Motor neuron (in vitro differentiated cells): ENCODE measurements around the gene ZNG1F. TPM values are rescaled to one million over a fixed set of nuclear protein-coding genes. Genes with fewer than 3 reads are reported as not detected.
"Not testable (repeated sequence)": the region's sequence is repeated elsewhere in the genome, so short reads cannot be mapped to it uniquely, and the experiment has no call there.

Experiments used
- ATAC-seq, 8 experiments: fragments of 200-7000 bp; cut with Tn5 transposase; replicated peaks in 6 of 8; 2 replicates each; pipeline ENCODE4 v1.8.0; 2021; ENCODE audit warnings: mild to moderate bottlenecking in 8 of 8, moderate library complexity in 8 of 8
- H3K27ac ChIP-seq, 2 donors: fragments of 250-450 bp; sonication (Bioruptor Pico); 2 replicates each; pipeline ENCODE4 v1.9.0; 2021; ENCODE audit warnings: antibody characterized with exemption in 2 of 2, mild to moderate bottlenecking in 2 of 2, moderate library complexity in 1 of 2
- H3K4me1 ChIP-seq, 2 donors: fragments of 250-450 bp; sonication (Bioruptor Pico); replicated peaks in 1 of 2; 2 replicates each; pipeline ENCODE4 v1.6.1; 2021; ENCODE audit warnings: antibody characterized with exemption in 2 of 2, mild to moderate bottlenecking in 2 of 2, moderate library complexity in 1 of 2
- H3K4me3 ChIP-seq, 5 donors: fragments of 250-450 bp; sonication (Bioruptor Pico); 2 replicates each; pipeline ENCODE4 v1.9.0; 2021; ENCODE audit warnings: antibody characterized with exemption in 5 of 5, mild to moderate bottlenecking in 5 of 5, moderate library complexity in 4 of 5
- WGBS, 10 experiments: fragments of 450-650 bp; shearing (Covaris generic); methylation state at CpG; one replicate each; pipeline ENCODE4 v1.0.0; 2022; 5-methylcytosine and 5-hydroxymethylcytosine counted together
- in situ Hi-C, 9 experiments: fragments of 400-800 bp; cut with MboI; loops; one replicate each; pipeline ENCODE4 v1.15.0; 2021; ENCODE audit warnings: low sequenced_read_pairs in 9 of 9, low pct_unique_long_range_greater_than_20kb in 2 of 9; ENCODE audit not compliant: unreplicated experiment in 9 of 9
- total RNA-seq, 8 experiments: library from RNA; unstranded; fragments of 300-600 nt; gene quantifications; 2 replicates each; pipeline versions ENCODE4 v1.2.3 to v1.2.4, GENCODE V29; 2022

The ZNG1F gene
- total RNA-seq, 8 experiments from 2014 or later, result 7.9 to 29.0 (median 17.0) TPM

DNA sequence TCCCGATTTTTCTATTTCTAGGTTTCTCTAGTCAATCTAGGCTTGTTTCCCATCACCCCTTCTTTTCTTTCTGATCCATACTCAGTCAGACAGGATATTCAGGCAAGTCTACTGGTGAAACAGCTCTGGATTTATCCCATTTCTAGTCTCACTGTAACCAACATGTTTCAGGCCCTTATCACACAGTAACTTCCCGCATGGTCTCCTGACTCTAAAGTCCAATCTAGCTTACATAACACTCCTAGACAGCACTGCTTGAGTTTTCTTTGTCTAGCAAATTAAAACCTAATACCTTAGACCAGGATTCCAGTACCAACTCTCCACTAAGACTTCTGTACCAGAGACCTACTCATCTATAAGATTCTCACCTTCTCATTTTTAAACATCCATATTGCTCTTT is 47.2 kb downstream of the ZNG1F start:
- no CpG with 5 or more reads among the region's 2 CpGs for WGBS, 10 experiments
- in situ Hi-C loops, ATAC-seq, H3K4me3 ChIP-seq, H3K27ac ChIP-seq, H3K4me1 ChIP-seq: not testable (repeated sequence)

DNA sequence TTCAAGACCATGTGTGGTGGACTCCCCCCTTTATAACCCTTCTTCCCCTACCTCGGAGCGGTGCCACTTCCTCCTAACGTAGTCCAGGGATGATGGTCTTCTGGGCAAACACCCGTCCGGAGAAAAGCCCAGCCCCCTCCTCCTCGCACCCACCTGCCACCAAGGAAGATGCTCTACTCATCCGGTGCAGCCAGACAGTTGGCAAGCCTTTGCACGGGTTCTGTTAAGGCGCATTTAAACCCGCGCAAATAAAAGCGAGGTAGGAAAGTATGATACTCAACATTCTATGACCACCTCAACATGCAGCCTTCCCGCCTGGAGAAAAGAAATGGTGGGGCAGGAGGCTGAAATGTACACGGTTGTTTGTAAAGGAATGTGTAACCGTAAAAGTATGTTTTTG is 60.5 kb downstream of the ZNG1F start, which contains the start of gene FOXD4L6:
Gene FOXD4L6, minus strand, starts transcription at position 101 of the 400 bp plus-strand sequence. CDS start 298 bp downstream, outside the sequence.
- in situ Hi-C loops, H3K4me1 ChIP-seq, ATAC-seq, H3K27ac ChIP-seq, H3K4me3 ChIP-seq: not testable (repeated sequence)
- no CpG with 5 or more reads among the region's 15 CpGs for WGBS, 10 experiments

DNA sequence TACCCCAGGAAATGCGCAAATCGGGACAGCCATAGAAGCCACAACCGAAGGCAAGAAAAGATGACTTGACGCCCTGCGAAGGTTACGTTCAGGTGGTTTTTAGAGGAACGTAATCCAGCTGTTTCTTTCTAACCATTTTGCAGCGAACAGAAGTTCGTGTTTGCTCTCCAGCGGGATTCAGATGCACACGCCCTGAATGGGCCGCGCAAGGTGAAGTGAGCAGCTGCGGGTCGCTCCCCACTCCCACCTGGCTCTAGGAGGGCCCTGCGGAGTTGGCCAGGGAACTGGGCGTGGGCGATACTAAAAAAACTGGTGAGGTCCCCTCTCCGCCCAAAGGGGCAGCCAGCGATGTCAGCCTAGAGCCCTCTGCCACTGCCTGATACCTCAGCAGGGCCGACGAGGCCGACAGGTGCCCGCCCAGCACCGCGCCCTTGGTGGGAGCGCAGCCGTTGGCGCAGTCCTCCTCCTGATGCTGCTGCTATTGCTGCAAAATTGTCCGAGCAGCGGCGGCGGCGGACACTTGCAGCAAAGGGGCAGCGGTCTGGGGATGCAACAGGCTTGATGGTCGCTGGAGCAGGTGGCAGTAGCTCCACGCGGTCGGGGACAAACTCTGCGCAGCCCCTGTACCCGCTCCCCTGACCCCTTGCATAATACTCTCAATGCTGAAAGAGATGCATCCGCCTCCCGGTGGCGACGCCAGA is 62.2 kb downstream of the ZNG1F start:
- peak in 6 of 8 experiments; percentile 37 to 62 (median 52) for ATAC-seq
- WGBS, 10 experiments, result no CpG with 5 or more reads among the region's 45 CpGs
- H3K4me3 ChIP-seq, in situ Hi-C loops, H3K27ac ChIP-seq, H3K4me1 ChIP-seq: not testable (repeated sequence)

DNA sequence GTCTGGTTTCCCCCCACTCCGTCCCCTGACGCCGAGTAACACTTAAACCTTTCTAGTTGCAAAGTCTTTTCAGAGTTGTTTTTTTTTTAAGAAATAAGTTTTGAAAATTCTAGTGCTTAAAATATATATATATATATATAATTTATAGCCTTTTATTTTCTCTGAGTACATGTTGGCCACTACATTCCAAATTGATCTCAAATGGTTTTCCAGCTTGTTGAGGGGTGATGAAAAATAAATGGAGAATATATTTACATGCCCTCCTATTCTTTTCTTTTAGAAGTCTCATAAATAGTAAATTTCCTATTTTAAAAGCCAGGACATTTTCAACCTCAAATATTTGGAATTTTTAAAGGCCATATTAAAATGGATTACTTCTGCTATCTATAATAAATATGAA is 63.2 kb downstream of the ZNG1F start:
- H3K4me3 ChIP-seq, H3K4me1 ChIP-seq, in situ Hi-C loops, ATAC-seq, H3K27ac ChIP-seq: not testable (repeated sequence)
- WGBS, 10 experiments, result no CpG with 5 or more reads among the region's 3 CpGs

DNA sequence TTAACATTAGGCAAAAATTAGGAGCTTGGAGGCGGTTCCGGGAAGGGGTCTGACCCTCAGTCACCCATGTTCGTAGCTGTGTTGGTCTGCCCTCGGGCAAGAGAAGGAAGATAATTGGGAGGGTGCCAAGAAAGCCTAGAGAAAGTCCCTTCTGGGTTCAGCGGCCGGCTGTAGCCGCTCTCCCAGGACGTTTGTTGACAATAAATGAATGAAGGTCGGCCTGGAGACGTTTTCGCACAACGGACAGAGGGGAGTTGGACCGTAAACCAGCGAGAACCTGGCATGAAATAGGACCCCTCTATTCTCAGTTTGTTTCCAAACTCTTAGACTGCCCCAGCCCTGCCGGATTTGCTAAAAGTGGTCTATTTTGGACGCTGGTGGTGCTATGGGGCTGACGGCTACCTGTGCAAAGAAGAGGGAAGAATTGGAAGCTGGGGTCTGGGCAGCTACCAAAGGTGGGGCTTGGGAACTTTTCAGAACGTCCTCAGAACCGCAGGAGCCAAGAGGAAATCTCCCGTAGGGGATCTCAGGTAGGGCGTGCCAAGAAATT is 63.9 kb downstream of the ZNG1F start:
- H3K27ac ChIP-seq, H3K4me1 ChIP-seq, H3K4me3 ChIP-seq, in situ Hi-C loops: not testable (repeated sequence)
- WGBS, 10 experiments, result no CpG with 5 or more reads among the region's 21 CpGs
- peak in 2 of 8 experiments; percentile 21 to 26 for ATAC-seq

DNA sequence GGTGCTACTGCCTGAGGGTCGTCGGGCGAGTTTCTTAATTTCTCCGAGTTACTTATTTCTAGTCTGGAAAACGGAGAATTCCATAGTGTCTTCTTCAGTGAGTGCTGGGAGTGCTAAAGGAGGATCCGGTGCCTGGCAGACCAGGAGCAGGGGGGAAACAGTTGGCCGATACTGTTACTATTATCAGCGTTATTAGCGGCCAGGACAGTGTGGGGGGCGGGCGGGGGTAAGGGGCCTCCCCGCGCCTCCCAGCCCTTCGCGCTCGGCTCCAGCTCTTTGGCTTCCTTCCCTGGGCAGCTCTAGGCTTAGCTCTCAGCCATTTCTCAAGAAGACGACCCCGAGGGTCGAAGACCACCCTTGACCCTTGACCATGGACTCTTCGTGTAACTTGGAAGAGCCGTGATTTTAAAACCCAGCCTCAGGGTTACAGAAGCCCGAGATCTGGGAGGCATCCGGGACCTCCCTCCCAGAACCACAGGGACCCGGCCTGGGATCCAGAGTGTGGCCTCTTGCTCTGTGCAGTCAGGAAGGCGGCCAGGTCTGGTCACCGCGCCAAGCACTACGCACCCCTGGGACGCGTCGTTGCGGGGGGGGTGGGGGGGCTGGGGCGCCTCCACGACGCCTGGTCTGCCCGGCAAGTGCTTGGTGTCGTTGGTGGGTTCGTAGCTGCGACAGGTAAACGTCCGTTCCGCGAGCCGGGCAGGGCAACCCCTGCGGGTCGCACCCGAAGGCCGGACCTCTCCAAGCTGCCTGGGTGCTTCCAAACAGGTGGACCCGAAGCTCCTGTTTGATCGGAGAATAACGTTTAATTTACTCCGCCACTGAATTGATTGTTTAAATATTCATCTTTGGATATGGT is 64.6 kb downstream of the ZNG1F start:
- ATAC-seq, result peak in 6 of 8 experiments; percentile 24 to 33 (median 26)
- in situ Hi-C loops, H3K4me3 ChIP-seq, H3K4me1 ChIP-seq, H3K27ac ChIP-seq: not testable (repeated sequence)
- WGBS, 10 experiments, result no CpG with 5 or more reads among the region's 52 CpGs

DNA sequence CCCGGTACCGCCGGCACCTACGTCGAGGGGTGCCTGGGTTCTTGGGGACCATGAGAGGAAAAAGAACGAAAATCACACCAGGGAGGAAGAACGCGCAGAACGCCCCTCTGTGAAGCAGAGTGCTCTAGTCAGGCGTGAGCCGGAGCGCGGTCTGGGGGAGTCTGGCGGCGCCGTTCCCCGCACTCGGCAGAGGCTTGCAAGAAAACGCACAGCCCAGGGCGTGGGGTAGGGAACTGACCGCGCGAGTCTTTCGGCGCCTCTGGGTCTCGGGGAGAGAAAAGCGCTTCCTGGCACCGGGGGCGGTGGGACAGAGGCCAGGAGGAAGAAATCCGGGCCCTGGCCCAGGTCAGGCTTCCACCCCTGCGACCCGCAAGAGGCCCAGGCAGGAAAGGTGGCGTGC is 65.3 kb downstream of the ZNG1F start:
- WGBS, 10 experiments, result no CpG with 5 or more reads among the region's 33 CpGs
- in situ Hi-C loops, H3K4me3 ChIP-seq, H3K27ac ChIP-seq, H3K4me1 ChIP-seq: not testable (repeated sequence)
- peak in 7 of 8 experiments; percentile 25 to 78 (median 75) for ATAC-seq

DNA sequence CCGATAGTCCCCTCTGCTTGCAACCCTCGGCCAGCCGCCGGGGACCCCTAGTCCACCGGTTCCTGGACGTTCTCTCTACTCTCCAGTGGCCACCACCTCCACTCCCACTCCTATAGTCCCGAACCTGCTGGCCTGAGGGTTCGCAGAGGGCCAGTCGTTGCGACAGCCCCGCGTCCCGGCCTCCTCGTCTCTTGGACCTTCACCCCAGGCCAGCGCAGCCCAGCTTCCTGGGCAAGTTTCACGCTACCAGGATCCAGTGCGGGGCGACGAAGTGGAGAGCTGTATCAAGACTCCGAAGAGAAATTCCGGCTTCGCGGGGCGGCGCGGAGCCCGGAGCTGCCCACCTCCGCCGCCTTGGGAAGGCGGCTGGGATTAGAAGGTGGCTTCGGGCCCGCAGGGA is 65.7 kb downstream of the ZNG1F start:
- ATAC-seq, result peak in 6 of 8 experiments; percentile 20 to 42 (median 38)
- H3K4me1 ChIP-seq, in situ Hi-C loops, H3K27ac ChIP-seq, H3K4me3 ChIP-seq: not testable (repeated sequence)
- WGBS, 10 experiments, result no CpG with 5 or more reads among the region's 32 CpGs

DNA sequence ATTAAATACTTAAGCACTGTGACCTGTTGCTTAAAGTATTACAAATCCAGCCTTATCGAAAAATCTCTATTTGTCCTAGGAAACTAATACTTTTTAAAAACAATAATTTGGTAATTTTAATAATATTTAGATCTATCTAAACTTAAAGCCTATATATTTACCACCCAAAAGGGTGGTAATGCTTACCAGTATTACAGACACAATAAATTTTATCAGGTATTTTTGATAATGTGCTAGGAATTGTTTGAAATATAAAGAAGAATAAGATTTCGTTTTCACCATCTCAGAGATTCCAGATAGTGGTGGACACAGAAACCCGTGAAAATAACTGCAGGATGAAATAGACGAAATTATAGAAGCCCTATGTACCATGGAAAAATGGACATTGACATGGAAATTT is 68.4 kb downstream of the ZNG1F start:
- H3K4me3 ChIP-seq, H3K27ac ChIP-seq, ATAC-seq, H3K4me1 ChIP-seq, in situ Hi-C loops: not testable (repeated sequence)
- no CpG with 5 or more reads among the region's 4 CpGs for WGBS, 10 experiments

DNA sequence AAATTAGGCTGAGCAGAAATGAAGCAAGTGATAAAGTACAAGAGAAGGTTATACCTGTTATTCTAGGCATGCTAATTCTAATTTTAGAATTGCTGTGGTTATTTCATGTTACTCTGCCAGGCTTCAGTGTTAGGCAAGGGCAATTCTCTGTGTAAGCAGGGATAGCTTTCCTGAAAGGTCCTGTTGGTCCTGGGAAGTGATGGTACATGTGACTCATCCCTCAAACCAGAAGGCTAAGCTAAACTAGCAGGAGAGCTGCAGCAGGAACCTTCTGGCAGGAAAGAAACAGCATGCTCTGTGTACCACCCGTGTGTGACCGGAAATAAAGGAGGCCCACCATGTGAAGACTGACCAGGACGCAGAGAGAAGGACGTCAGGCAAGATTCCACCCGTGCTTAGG is 69.4 kb downstream of the ZNG1F start:
- H3K4me1 ChIP-seq, H3K4me3 ChIP-seq, H3K27ac ChIP-seq, in situ Hi-C loops: not testable (repeated sequence)
- peak in 1 of 8 experiments; percentile 15 for ATAC-seq
- WGBS, 10 experiments, result no CpG with 5 or more reads among the region's 5 CpGs

DNA sequence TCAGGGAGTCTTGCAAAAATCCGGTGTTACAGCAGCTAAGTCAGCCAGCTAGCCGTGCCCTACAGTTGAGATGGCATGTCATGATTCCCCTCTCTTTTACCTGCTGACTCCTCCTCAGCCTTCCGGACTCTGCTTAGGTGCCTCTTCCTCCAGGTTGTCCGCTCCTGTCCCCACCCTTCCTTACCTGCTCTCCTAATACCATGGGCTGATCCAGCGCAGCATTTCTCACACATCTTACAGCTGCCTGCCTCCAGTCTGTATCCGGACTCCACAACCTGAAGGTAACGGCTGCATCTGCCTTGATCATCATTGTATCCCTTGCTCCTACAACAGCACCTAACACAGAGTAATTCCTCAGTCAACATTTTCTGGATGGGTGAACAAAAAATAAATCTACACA is 69.8 kb downstream of the ZNG1F start:
- ATAC-seq, result peak in 1 of 8 experiments; percentile 34
- WGBS, 10 experiments, result no CpG with 5 or more reads among the region's 7 CpGs

DNA sequence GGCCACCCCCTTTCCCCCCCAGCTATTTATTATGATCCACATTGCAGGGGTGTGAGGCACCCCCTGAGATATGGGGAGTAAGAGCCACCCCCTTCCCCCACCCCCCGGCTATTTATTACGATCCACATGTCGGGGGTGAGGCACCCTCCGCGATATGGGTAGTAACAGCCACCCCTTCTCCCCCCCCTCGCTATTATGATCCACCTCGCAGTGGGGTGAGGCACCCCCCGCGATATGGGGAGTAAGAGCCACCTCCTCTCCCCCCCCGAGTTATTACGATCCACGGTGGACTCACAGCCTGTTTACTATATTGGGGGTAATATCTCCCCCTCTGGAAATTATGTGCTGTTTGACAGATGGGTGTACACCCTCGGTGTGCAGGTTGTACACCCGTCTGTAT is 75.8 kb downstream of the ZNG1F start:
- H3K4me1 ChIP-seq, ATAC-seq, H3K27ac ChIP-seq, in situ Hi-C loops, H3K4me3 ChIP-seq: not testable (repeated sequence)
- no CpG with 5 or more reads among the region's 14 CpGs for WGBS, 10 experiments

More for the DNA sequence above, 69.8 kb downstream of the ZNG1F start:
- in situ Hi-C loops, H3K4me1 ChIP-seq, H3K27ac ChIP-seq, H3K4me3 ChIP-seq: not testable (repeated sequence)

DNA sequence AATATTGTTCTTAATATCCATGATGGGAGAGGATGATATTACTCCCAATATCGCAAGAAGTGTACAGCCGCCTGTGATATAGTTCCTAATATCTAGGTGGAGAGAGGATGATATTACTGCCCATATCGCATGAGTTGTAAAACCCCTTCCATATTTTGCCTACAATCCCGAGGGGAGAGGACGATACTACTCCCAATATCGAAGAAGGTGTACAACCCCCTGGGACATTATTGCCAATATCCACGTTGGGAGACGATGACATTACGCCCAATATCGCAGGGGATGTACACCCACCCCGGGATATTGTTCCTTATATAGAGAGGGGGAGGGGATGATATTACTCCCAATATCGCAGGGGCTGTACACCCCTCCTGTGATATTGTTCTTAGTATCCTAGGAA is 77.7 kb downstream of the ZNG1F start:
- ATAC-seq, H3K4me1 ChIP-seq, H3K4me3 ChIP-seq, H3K27ac ChIP-seq, in situ Hi-C loops: not testable (repeated sequence)
- WGBS, 10 experiments, result no CpG with 5 or more reads among the region's 12 CpGs
